A549 (cell line): ENCODE data around the gene CC2D2B. TPM values are rescaled to one million over a fixed set of nuclear protein-coding genes. Genes with fewer than 3 reads are reported as not detected.

Experiments used
- ATAC-seq, 2 experiments: fragments of 200-7000 bp in 1 of 2; fragments of >200 bp in 1 of 2; cut with Nextera tagmentation in 1 of 2; cut with Tn5 transposase in 1 of 2; 3 replicates each; pipeline versions ENCODE4 v1.8.0 to v1.9.1; 2018 to 2020; ENCODE audit warnings: mild to moderate bottlenecking in 1 of 2, moderate library complexity in 1 of 2
- CTCF ChIA-PET: fragments of 300-600 bp; sonication (Branson Sonifier 250); formaldehyde crosslinking; extraction: SDS; loops from one replicate; lab custom pipeline; 2021; ENCODE audit warnings: antibody characterized with exemption, inconsistent platforms; lab: Yijun Ruan, JAX
- POLR2A ChIA-PET: fragments of 350-600 bp; formaldehyde crosslinking; extraction: SDS; loops from one replicate; lab custom pipeline; 2021; ENCODE audit warnings: antibody characterized with exemption, inconsistent platforms; lab: Yijun Ruan, JAX
- DNase-seq, 2 experiments: peaks; one replicate each; pipeline versions ENCODE4 v3.0.0 to v3.0.0-alpha.2; 2011 to 2016; ENCODE audit warnings: low read depth in 1 of 2, low spot score in 1 of 2
- FAIRE-seq: peaks from 2 replicates; lab custom pipeline; 2011; peaks lifted over from hg19 to GRCh38; lab: Jason Lieb, UNC
- H3K27ac ChIP-seq, 2 experiments: fragments of >200 bp; sonication (Bioruptor Twin); formaldehyde crosslinking; 3 replicates each; pipeline ENCODE4 v1.5.1; 2016 to 2017
- H3K4me1 ChIP-seq: fragments of >200 bp; sonication (Bioruptor Twin); formaldehyde crosslinking; 3 replicates; pipeline ENCODE4 v1.6.1; 2016
- H3K4me2 ChIP-seq: fragments of >200 bp; sonication (Bioruptor Twin); formaldehyde crosslinking; 3 replicates; pipeline ENCODE4 v1.6.1; 2016
- H3K4me3 ChIP-seq: fragments of >200 bp; sonication (Bioruptor Twin); formaldehyde crosslinking; 3 replicates; pipeline ENCODE4 v1.5.1; 2016
- H3K9me3 ChIP-seq: fragments of >200 bp; sonication (Bioruptor Twin); formaldehyde crosslinking; 3 replicates; pipeline ENCODE4 v1.6.1; 2016
- BCL3 ChIP-seq: fragments of >200 bp; sonication (Bioruptor Twin); formaldehyde crosslinking; IDR thresholded peaks from 3 replicates; pipeline ENCODE4 v1.6.1; 2016
- BHLHE40 ChIP-seq: IDR thresholded peaks from 2 replicates; pipeline ENCODE4 v1.6.1; 2012; ENCODE audit warnings: low read depth, low read length, inconsistent platforms
- CHD2 ChIP-seq: fragments of 150-350 bp; IDR thresholded peaks from 2 replicates; pipeline ENCODE4 v1.6.1; 2014; ENCODE audit warnings: low read length; ENCODE audit not compliant: partially characterized antibody
- EP300 ChIP-seq, 2 experiments: fragments of >200 bp; sonication (Bioruptor Twin); formaldehyde crosslinking; IDR thresholded peaks; 2 replicates in 1 of 2; 3 replicates in 1 of 2; pipeline ENCODE4 v1.6.1; 2016 to 2017
- FOSB ChIP-seq: fragments of 250-450 bp; sonication (Bioruptor Pico); IDR thresholded peaks from 2 replicates; pipeline ENCODE4 v1.5.0; 2020; ENCODE audit warnings: mild to moderate bottlenecking, moderate library complexity
- FOSL2 ChIP-seq, 2 experiments: fragments of 450-650 bp in 1 of 2; fragments of >200 bp in 1 of 2; sonication (Bioruptor Twin) in 1 of 2; formaldehyde crosslinking; IDR thresholded peaks; 2 replicates each; pipeline versions ENCODE4 v1.5.0 to v1.6.1; 2016 to 2020; ENCODE audit warnings: mild to moderate bottlenecking in 1 of 2, moderate library complexity in 1 of 2
- FOXS1 ChIP-seq: fragments of 250-450 bp; sonication (Bioruptor Pico); IDR thresholded peaks from 2 replicates; pipeline ENCODE4 v1.5.0; 2020; ENCODE audit warnings: mild to moderate bottlenecking, moderate library complexity
- JUNB ChIP-seq: fragments of >200 bp; sonication (Bioruptor Twin); formaldehyde crosslinking; IDR thresholded peaks from 2 replicates; pipeline ENCODE4 v1.6.1; 2016
- KDM5A ChIP-seq: fragments of 200-600 bp; sonication (generic); IDR thresholded peaks from 2 replicates; pipeline ENCODE4 v1.6.1; 2016; ENCODE audit warnings: antibody characterized with exemption, mild to moderate bottlenecking
- MAX ChIP-seq: IDR thresholded peaks from 2 replicates; pipeline ENCODE4 v1.6.1; 2012
- MAZ ChIP-seq: fragments of 150-350 bp; IDR thresholded peaks from 2 replicates; pipeline ENCODE4 v1.6.1; 2014; ENCODE audit warnings: antibody characterized with exemption, low read depth, low read length, borderline replicate concordance
- MYC ChIP-seq: IDR thresholded peaks from 2 replicates; pipeline ENCODE4 v1.6.1; 2012; ENCODE audit warnings: mild to moderate bottlenecking, inconsistent platforms, low read length, improper control_type of control experiment, borderline replicate concordance
- NFE2L2 ChIP-seq: fragments of 150-350 bp; conservative IDR thresholded peaks from 2 replicates; pipeline ENCODE4 v1.6.1; 2014; ENCODE audit warnings: low read length
- NPAS2 ChIP-seq: fragments of 250-450 bp; sonication (Bioruptor Pico); IDR thresholded peaks from 2 replicates; pipeline ENCODE4 v1.8.0; 2022; ENCODE audit warnings: mild to moderate bottlenecking, moderate library complexity, borderline replicate concordance
- NR3C1 ChIP-seq: fragments of >200 bp; sonication (Bioruptor Twin); formaldehyde crosslinking; IDR thresholded peaks from 3 replicates; pipeline ENCODE4 v1.6.1; 2017
- PHF8 ChIP-seq: fragments of 200-600 bp; sonication (generic); IDR thresholded peaks from 2 replicates; pipeline ENCODE4 v1.6.1; 2016; ENCODE audit warnings: low read depth, mild to moderate bottlenecking, antibody characterized with exemption, moderate library complexity, borderline replicate concordance
- POLR2AphosphoS2 ChIP-seq: conservative IDR thresholded peaks from 2 replicates; pipeline ENCODE4 v1.6.1; 2012; ENCODE audit warnings: low read length, improper control_type of control experiment, inconsistent platforms
- RARB ChIP-seq: fragments of 250-450 bp; sonication (Bioruptor Pico); IDR thresholded peaks from 2 replicates; pipeline ENCODE4 v1.8.0; 2021; ENCODE audit warnings: mild to moderate bottlenecking, moderate library complexity
- RCOR1 ChIP-seq: fragments of 150-350 bp; IDR thresholded peaks from 2 replicates; pipeline ENCODE4 v1.6.1; 2014; ENCODE audit warnings: antibody characterized with exemption, low read length, low read depth
- RNF2 ChIP-seq: fragments of 200-600 bp; sonication (generic); IDR thresholded peaks from 2 replicates; pipeline ENCODE4 v1.6.1; 2016; ENCODE audit warnings: low read depth, mild to moderate bottlenecking, antibody characterized with exemption, moderate library complexity, borderline replicate concordance
- SMC3 ChIP-seq: fragments of >200 bp; sonication (Bioruptor Twin); formaldehyde crosslinking; IDR thresholded peaks from 3 replicates; pipeline ENCODE4 v1.6.1; 2018; ENCODE audit warnings: inconsistent platforms
- TP53 ChIP-seq: fragments of 250-450 bp; sonication (Bioruptor Pico); IDR thresholded peaks from 2 replicates; pipeline ENCODE4 v1.5.0; 2021; ENCODE audit warnings: mild to moderate bottlenecking, moderate library complexity
- ZNF302 ChIP-seq: fragments of 250-450 bp; sonication (Bioruptor Pico); IDR thresholded peaks from 2 replicates; pipeline ENCODE4 v1.9.0; 2021; ENCODE audit warnings: inconsistent platforms, mild to moderate bottlenecking, moderate library complexity
- WGBS: methylation state at CpG from one replicate; pipeline ENCODE4 v1.1.6; 2017; ENCODE audit errors: missing lambda C conversion rate; 5-methylcytosine and 5-hydroxymethylcytosine counted together
- polyA plus RNA-seq, 4 experiments: library from polyadenylated mRNA; depleted of rRNA in 3 of 4; stranded (reverse); fragments of >200 nt; fragmentation: RNase III in 1 of 4; extraction: RNeasy Plus Mini Kit Qiagen cat#74134 plus additional on column Dnase treatment in 1 of 4; gene quantifications; 2 replicates in 3 of 4; 3 replicates in 1 of 4; pipeline ENCODE4 v1.2.3, GENCODE V29; 2011 to 2017

Gene CC2D2B
- polyA plus RNA-seq, 2 of the 4 experiments (the other 2 are of a cell fraction), result 0.13 to 0.15 TPM

GRCh38 chr10:96056787-96057186, 149.0 kb downstream of the CC2D2B start:
- FAIRE-seq (no peak), ATAC-seq (no peak), DNase-seq (no peak)
- Histone ChIP-seq H3K27ac (no peak overlapping the region), H3K4me2 (no peak overlapping the region), H3K4me3 (no peak overlapping the region), H3K9me3 (no peaks in the 10 kb centered on the region), H3K4me1 (no peaks in the 10 kb centered on the region)
- 95% methylated on average over 7 of the region's 7 CpGs for WGBS
- no peak for TF ChIP-seq JUNB
- no peak for TF ChIP-seq BCL3
- TF ChIP-seq NPAS2, result no peak
- TF ChIP-seq PHF8, result no peak
- TF ChIP-seq FOSB (CRISPR knock-in tag), result no peak
- ChIA-PET CTCF (interaction anchor here (0.6 to 1.5 kb wide), 3 partner anchors 9 to 42 kb away, joined by 3 to 5 read pairs (median 4); no protein-coding TSS in a partner anchor), POLR2A (interaction anchor here (0.7 kb wide), 1 partner anchor 364 kb away, joined by 3 read pairs; no protein-coding TSS in a partner anchor)

- Histone ChIP-seq H3K4me2 (no peak overlapping the region), H3K27ac (no peak overlapping the region), H3K9me3 (no peaks in the 10 kb centered on the region), H3K4me3 (no peak overlapping the region), H3K4me1 (no peaks in the 10 kb centered on the region)
- no peak for TF ChIP-seq ZNF302 (CRISPR knock-in tag)
- TF ChIP-seq KDM5A, result no peak
- no peak for TF ChIP-seq SMC3
- TF ChIP-seq MYC, result no peak
- no peak for TF ChIP-seq RARB (CRISPR knock-in tag)
- TF ChIP-seq JUNB, result no peak
- TF ChIP-seq FOXS1 (CRISPR knock-in tag), result no peak
- no peak for TF ChIP-seq MAX
- no peak for TF ChIP-seq RNF2
- CTCF ChIA-PET, result interaction anchor here (0.9 to 1.5 kb wide), 3 partner anchors 14 to 273 kb away, joined by 3 to 4 read pairs (median 3); no protein-coding TSS in a partner anchor
- no peak for DNase-seq
- no peak for ATAC-seq
- FAIRE-seq, result no peak
- 93% methylated on average over 3 of the region's 3 CpGs for WGBS
- POLR2A ChIA-PET, result interaction anchor here (0.6 kb wide), 1 partner anchor 69 kb away, joined by 3 read pairs; the partner anchor contains the start of gene ZNF518A
These were observed 153.5 kb downstream of the CC2D2B start for GRCh38 chr10:96061232-96061631.

GRCh38 chr10:96072674-96073073, 164.9 kb downstream of the CC2D2B start:
- ATAC-seq (peak; percentile 59 to 71; a peak in 4 of 6 replicates), DNase-seq (peak in 1 of 2 experiments; percentile 37), FAIRE-seq (no peak)
- no peak overlapping the region for H3K27ac ChIP-seq
- no peak overlapping the region for H3K4me3 ChIP-seq
- H3K4me1 ChIP-seq, result peaks cover 11% of the 10 kb centered on the region; the same call in 2 of the 3 replicates
- POLR2A ChIA-PET, result interaction anchor here (1.0 kb wide), 1 partner anchor 17 kb away, joined by 3 read pairs; no protein-coding TSS in a partner anchor
- CTCF ChIA-PET, result interaction anchor here (1.6 kb wide), 1 partner anchor 157 kb away, joined by 4 read pairs; no protein-coding TSS in a partner anchor
- TF ChIP-seq NFE2L2 (no peak), RCOR1 (no peak), TP53 (no peak), EP300 (IDR thresholded peaks at IDR 0.05) (no peak), NR3C1 (no peak), BHLHE40 (no peak), CHD2 (no peak)
- 20% methylated on average over 2 of the region's 2 CpGs for WGBS
- H3K4me2 ChIP-seq, result no peak overlapping the region; the same call in 2 of the 3 replicates
- H3K9me3 ChIP-seq, result no peaks in the 10 kb centered on the region

- POLR2A ChIA-PET, result interaction anchor here (0.7 kb wide), 1 partner anchor 56 kb away, joined by 3 read pairs; no protein-coding TSS in a partner anchor
- no peak overlapping the region for H3K27ac ChIP-seq
- WGBS, result 69% methylated on average over 1 of the region's 1 CpG
These were observed 165.9 kb downstream of the CC2D2B start for GRCh38 chr10:96073722-96074121.

More at GRCh38 chr10:96073722-96074121, 165.9 kb downstream of the CC2D2B start:
- CTCF ChIA-PET, result no interaction called here
- peak; percentile 13 to 54; a peak in 2 of 6 replicates for ATAC-seq
- peak in 1 of 2 experiments; percentile 31 for DNase-seq
- TF ChIP-seq MAX, result no peak
- TF ChIP-seq MAZ, result no peak
- TF ChIP-seq FOSL2 (IDR thresholded peaks at IDR 0.05), result no peak
- TF ChIP-seq FOSL2 (CRISPR knock-in tag; IDR thresholded peaks at IDR 0.05), result peak; percentile 68
- no peak for TF ChIP-seq KDM5A
- no peak for TF ChIP-seq POLR2AphosphoS2
- peaks cover 11% of the 10 kb centered on the region; the same call in 2 of the 3 replicates for H3K4me1 ChIP-seq
- H3K4me3 ChIP-seq, result no peak overlapping the region
- no peak overlapping the region for H3K4me2 ChIP-seq
- no peak for FAIRE-seq
- no peaks in the 10 kb centered on the region for H3K9me3 ChIP-seq
